Aorta (tissue), 5 donors: Measurements from ENCODE around the gene GDPD3. TPM values are rescaled to one million over a fixed set of nuclear protein-coding genes. Genes with fewer than 3 reads are reported as not detected.
A peak's percentile ranks its signal among the peaks of the same experiment; 100 is the strongest.

ENCODE experiments used
- ATAC-seq: fragments of 200-7000 bp; cut with Tn5 transposase; one replicate; pipeline ENCODE4 v1.9.1; 2022; ENCODE audit warnings: moderate library complexity; ENCODE audit not compliant: low FRiP score
- DNase-seq, 2 donors: peaks; one replicate each; pipeline ENCODE4 v3.0.0-alpha.2; 2020
- H3K27ac ChIP-seq, 2 donors: one replicate each; pipeline ENCODE4 v1.5.1; 2013; ENCODE audit warnings: low read length in 2 of 2, mild to moderate bottlenecking in 2 of 2, moderate library complexity in 2 of 2, control low read depth in 1 of 2, inconsistent platforms in 1 of 2, low read depth in 1 of 2
- H3K27me3 ChIP-seq, 2 donors: one replicate each; pipeline ENCODE4 v1.6.1; 2013; ENCODE audit warnings: control low read depth in 1 of 2, low read length in 1 of 2, mild to moderate bottlenecking in 1 of 2, moderate library complexity in 1 of 2; ENCODE audit not compliant: insufficient read depth in 2 of 2, control insufficient read depth in 1 of 2
- H3K36me3 ChIP-seq, 2 donors: one replicate each; pipeline ENCODE4 v1.6.1; 2013; ENCODE audit warnings: control low read depth in 1 of 2, low read length in 1 of 2, mild to moderate bottlenecking in 1 of 2; ENCODE audit not compliant: insufficient read depth in 2 of 2, control insufficient read depth in 1 of 2
- H3K4me1 ChIP-seq, 2 donors: one replicate each; pipeline ENCODE4 v1.6.1; 2013; ENCODE audit warnings: low read length in 2 of 2, control low read depth in 1 of 2, mild to moderate bottlenecking in 1 of 2, moderate library complexity in 1 of 2; ENCODE audit not compliant: insufficient read depth in 2 of 2, control insufficient read depth in 1 of 2
- H3K4me3 ChIP-seq, 2 donors: one replicate each; pipeline ENCODE4 v1.5.1; 2013; ENCODE audit warnings: low read length in 2 of 2, control low read depth in 1 of 2, mild to moderate bottlenecking in 1 of 2
- H3K9me3 ChIP-seq: one replicate; pipeline ENCODE4 v1.6.1; 2013; ENCODE audit warnings: mild to moderate bottlenecking, low read length; ENCODE audit not compliant: control insufficient read depth
- WGBS, 2 donors: extraction: QIAGEN DNeasy Blood & Tissue Kit; methylation state at CpG; one replicate each; pipeline ENCODE4 v1.1.7; 2013; 5-methylcytosine and 5-hydroxymethylcytosine counted together
- intact Hi-C, 2 donors: fragments of 100-400 bp; cut with DNase I; formaldehyde crosslinking; loops; one replicate each; pipeline versions ENCODE4 v1.14.2 to v1.15.0; 2022
- polyA plus RNA-seq, 2 donors: library from polyadenylated mRNA; stranded (reverse); fragments of 200-250 nt; gene quantifications; one replicate each; pipeline ENCODE4 v1.2.3, GENCODE V29; 2013
- total RNA-seq, 2 donors: library from RNA; stranded (reverse); fragmentation: NEBNext Ultra II Directional; extraction: Animal tissue kit (Norgen Biotek cat#: 25700); gene quantifications; one replicate each; pipeline ENCODE4 v1.2.1, GENCODE V29; 2021
- donor health status: healthy with polysubstance abuse.
- donor health status: Bipolar disorder and iron deficiency.
- donor health status: DM: no; HTN: no; CAD: no.
- donor health status: DM: no; HTN: no; CAD: no.
- donor health status: DM: yes; HTN: yes; CAD: no.

The GDPD3 gene
- total and polyA plus RNA-seq, 4 donors: 2.1 to 22.8 (median 12.1) TPM

- WGBS, 2 donors: 84 to 87% methylated on average over 7 of the region's 7 CpGs
- Histone ChIP-seq H3K27ac (no peak overlapping the region), H3K27me3 (no peaks in the 10 kb centered on the region), H3K4me3 (no peak overlapping the region), H3K4me1 (no peaks in the 10 kb centered on the region), H3K9me3 (no peaks in the 10 kb centered on the region), H3K36me3 (peaks cover 0 to 3% of the 10 kb centered on the region in 2 donors)
- intact Hi-C loops: no loop called here
- DNase-seq (no peak), ATAC-seq (no peak)
Measured at GRCh38 chr16:30078744-30079143, 34.6 kb downstream of the GDPD3 start.

- Histone ChIP-seq H3K4me3 (no peak overlapping the region), H3K27me3 (no peaks in the 10 kb centered on the region), H3K4me1 (no peaks in the 10 kb centered on the region), H3K27ac (no peak overlapping the region), H3K36me3 (peaks cover 0 to 2% of the 10 kb centered on the region in 2 donors), H3K9me3 (no peaks in the 10 kb centered on the region)
- DNase-seq: no peak
- 70% methylated on average over 6 of the region's 6 CpGs for WGBS, 2 donors
- intact Hi-C loops: no loop called here
- no peak for ATAC-seq
Measured at GRCh38 chr16:30077656-30078055, 35.7 kb downstream of the GDPD3 start.

GRCh38 chr16:30076276-30076791 is 37.0 kb downstream of the GDPD3 start:
- H3K27ac ChIP-seq: peak overlapping the region in 1 of 2 donors; percentile 3
- intact Hi-C loops: no loop called here
- 2 to 3% methylated on average over 33 of the region's 33 CpGs for WGBS, 2 donors

GRCh38 chr16:30075503-30076275 is 37.6 kb downstream of the GDPD3 start, which contains the start of gene PPP4C:
Gene PPP4C, plus strand, starts transcription at chr16:30075994. Its CDS starts 384 bp downstream, at chr16:30076378.
- H3K4me3 ChIP-seq: peak within 1 kb of the TSS; percentile 44 to 78
- H3K9me3 ChIP-seq: no peaks in the 10 kb centered on the region
- ATAC-seq (peak; percentile 96), DNase-seq (peak; percentile 94 to 97)
- WGBS, 2 donors: 2% methylated on average over 50 to 67 of the region's 67 CpGs
- intact Hi-C loops: no loop called here
- H3K27ac ChIP-seq: peak within 1 kb of the TSS; percentile 61 to 69
- no peaks in the 10 kb centered on the region for H3K36me3 ChIP-seq
- no peaks in the 10 kb centered on the region for H3K27me3 ChIP-seq
- no peaks in the 10 kb centered on the region for H3K4me1 ChIP-seq

More at GRCh38 chr16:30076276-30076791, 37.0 kb downstream of the GDPD3 start:
- H3K27me3 ChIP-seq: no peaks in the 10 kb centered on the region
- H3K4me3 ChIP-seq: peak overlapping the region; percentile 44 to 78
- no peaks in the 10 kb centered on the region for H3K9me3 ChIP-seq
- H3K4me1 ChIP-seq: no peaks in the 10 kb centered on the region
- peak in 1 of 2 donors; percentile 78 for DNase-seq
- no peaks in the 10 kb centered on the region for H3K36me3 ChIP-seq
- peak; percentile 4 for ATAC-seq

- Histone ChIP-seq H3K4me1 (no peaks in the 10 kb centered on the region), H3K27ac (no peak overlapping the region), H3K36me3 (peaks cover 0 to 14% of the 10 kb centered on the region in 2 donors), H3K27me3 (no peaks in the 10 kb centered on the region), H3K4me3 (no peak overlapping the region), H3K9me3 (no peaks in the 10 kb centered on the region)
- intact Hi-C loops: no loop called here
- no peak for ATAC-seq
- no peak for DNase-seq
Measured at GRCh38 chr16:30070490-30070889, 42.8 kb downstream of the GDPD3 start.

GRCh38 chr16:30069611-30070462 is 43.5 kb downstream of the GDPD3 start:
- DNase-seq (peak in 1 of 2 donors; percentile 68), ATAC-seq (no peak)
- H3K4me1 ChIP-seq: no peaks in the 10 kb centered on the region
- H3K36me3 ChIP-seq: peaks cover 0 to 14% of the 10 kb centered on the region in 2 donors
- intact Hi-C loops: loop anchor here in 1 of 2 donors (10.0 kb wide), 1 partner anchor 335 kb away; the partner anchor contains the start of gene ZNF771
- 72 to 74% methylated on average over 31 of the region's 31 CpGs for WGBS, 2 donors
- H3K27ac ChIP-seq: no peak overlapping the region
- no peaks in the 10 kb centered on the region for H3K9me3 ChIP-seq
- no peaks in the 10 kb centered on the region for H3K27me3 ChIP-seq
- no peak overlapping the region for H3K4me3 ChIP-seq

- no peak for DNase-seq
- no peak overlapping the region for H3K27ac ChIP-seq
Measured at GRCh38 chr16:30068750-30069610, 44.4 kb downstream of the GDPD3 start.

GRCh38 chr16:30068333-30068732 is 45.0 kb downstream of the GDPD3 start:
- H3K4me1 ChIP-seq: no peaks in the 10 kb centered on the region
- no peak overlapping the region for H3K27ac ChIP-seq

More at GRCh38 chr16:30068750-30069610, 44.4 kb downstream of the GDPD3 start:
- ATAC-seq: no peak
- Histone ChIP-seq H3K4me3 (no peak overlapping the region), H3K9me3 (no peaks in the 10 kb centered on the region), H3K36me3 (peaks cover 0 to 14% of the 10 kb centered on the region in 2 donors), H3K27me3 (no peaks in the 10 kb centered on the region), H3K4me1 (no peaks in the 10 kb centered on the region)
- WGBS, 2 donors: 76 to 79% methylated on average over 17 of the region's 17 CpGs
- intact Hi-C loops: loop anchor here in 1 of 2 donors (10.0 kb wide), 1 partner anchor 336 kb away; the partner anchor contains the start of gene ZNF771

More at GRCh38 chr16:30068333-30068732, 45.0 kb downstream of the GDPD3 start:
- Histone ChIP-seq H3K4me3 (no peak overlapping the region), H3K36me3 (peaks cover 0 to 14% of the 10 kb centered on the region in 2 donors), H3K9me3 (no peaks in the 10 kb centered on the region), H3K27me3 (no peaks in the 10 kb centered on the region)
- intact Hi-C loops: loop anchor here in 1 of 2 donors (10.0 kb wide), 1 partner anchor 336 kb away; the partner anchor contains the start of gene ZNF771
- DNase-seq (no peak), ATAC-seq (no peak)
- 81 to 84% methylated on average over 9 of the region's 9 CpGs for WGBS, 2 donors
